Neuronal stem cell (in vitro differentiated cells): ENCODE measurements around the gene EPC2.

Source experiments
- DNase-seq: peaks from one replicate; pipeline ENCODE4 v3.0.0-alpha.2; 2013; ENCODE audit warnings: low spot score
- H2AFZ ChIP-seq: one replicate; pipeline ENCODE4 v1.6.1; 2013; ENCODE audit warnings: mild to moderate bottlenecking, low read length, inconsistent platforms
- H2AK5ac ChIP-seq: 2 replicates; pipeline ENCODE4 v1.6.1; 2013; ENCODE audit warnings: low read depth, mild to moderate bottlenecking, inconsistent platforms, low read length, moderate library complexity, mixed read lengths
- H2BK120ac ChIP-seq: 2 replicates; pipeline ENCODE4 v1.6.1; 2013; ENCODE audit warnings: low read depth, mild to moderate bottlenecking, inconsistent platforms, low read length, moderate library complexity, mixed read lengths
- H2BK12ac ChIP-seq: one replicate; pipeline ENCODE4 v1.6.1; 2013; ENCODE audit warnings: low read length, inconsistent platforms
- H2BK15ac ChIP-seq: 2 replicates; pipeline ENCODE4 v1.6.1; 2013; ENCODE audit warnings: mild to moderate bottlenecking, low read length, inconsistent platforms, mixed read lengths
- H2BK5ac ChIP-seq: one replicate; pipeline ENCODE4 v1.6.1; 2013; ENCODE audit warnings: inconsistent platforms, mild to moderate bottlenecking, low read length, moderate library complexity
- H3K14ac ChIP-seq: one replicate; pipeline ENCODE4 v1.6.1; 2013; ENCODE audit warnings: low read length, inconsistent platforms
- H3K18ac ChIP-seq: 2 replicates; pipeline ENCODE4 v1.6.1; 2013; ENCODE audit warnings: low read length, inconsistent platforms
- H3K23ac ChIP-seq: 2 replicates; pipeline ENCODE4 v1.6.1; 2013; ENCODE audit warnings: low read depth, mild to moderate bottlenecking, mixed read lengths, low read length, inconsistent platforms; ENCODE audit not compliant: poor library complexity
- H3K27ac ChIP-seq: replicated peaks from 3 replicates; pipeline ENCODE4 v1.5.1; 2013; ENCODE audit warnings: low read length, inconsistent platforms
- H3K27me3 ChIP-seq, 3 experiments: 2 replicates each; pipeline ENCODE4 v1.6.1; 2013; ENCODE audit warnings: low read length in 3 of 3, mild to moderate bottlenecking in 2 of 3, inconsistent platforms in 1 of 3, low read depth in 1 of 3, mixed read lengths in 1 of 3, moderate library complexity in 1 of 3; ENCODE audit not compliant: control insufficient read depth in 3 of 3, insufficient read depth in 3 of 3
- H3K36me3 ChIP-seq, 2 donors: replicated peaks in 1 of 2; 2 replicates each; pipeline ENCODE4 v1.6.1; 2013; ENCODE audit warnings: low read length in 2 of 2; ENCODE audit not compliant: control insufficient read depth in 2 of 2, insufficient read depth in 2 of 2
- H3K4ac ChIP-seq: 2 replicates; pipeline ENCODE4 v1.6.1; 2013; ENCODE audit warnings: inconsistent platforms, mild to moderate bottlenecking, low read length, moderate library complexity
- H3K4me1 ChIP-seq, 2 donors: 1 replicate in 1 of 2; 2 replicates in 1 of 2; pipeline ENCODE4 v1.6.1; 2013; ENCODE audit warnings: low read length in 2 of 2, low read depth in 1 of 2; ENCODE audit not compliant: control insufficient read depth in 2 of 2, insufficient read depth in 1 of 2
- H3K4me2 ChIP-seq: one replicate; pipeline ENCODE4 v1.6.1; 2013; ENCODE audit warnings: mild to moderate bottlenecking, low read length, inconsistent platforms; ENCODE audit not compliant: insufficient read depth, poor library complexity, severe bottlenecking
- H3K4me3 ChIP-seq, 2 donors: 2 replicates each; pipeline ENCODE4 v1.5.1; 2013; ENCODE audit warnings: low read length in 2 of 2, mild to moderate bottlenecking in 2 of 2, inconsistent platforms in 1 of 2, moderate library complexity in 1 of 2
- H3K79me1 ChIP-seq: one replicate; pipeline ENCODE4 v1.6.1; 2013; ENCODE audit warnings: low read depth, mild to moderate bottlenecking, inconsistent platforms, low read length, moderate library complexity
- H3K9ac ChIP-seq: one replicate; pipeline ENCODE4 v1.6.1; 2013; ENCODE audit warnings: mild to moderate bottlenecking, low read depth, low read length, inconsistent platforms; ENCODE audit not compliant: poor library complexity
- H3K9me3 ChIP-seq, 2 donors: replicated peaks in 1 of 2; 2 replicates each; pipeline versions ENCODE3 to v1.6.1; 2013; ENCODE audit warnings: low read length in 2 of 2, mild to moderate bottlenecking in 2 of 2, inconsistent platforms in 1 of 2, low read depth in 1 of 2, mixed read lengths in 1 of 2, moderate library complexity in 1 of 2; ENCODE audit not compliant: control insufficient read depth in 2 of 2, insufficient read depth in 1 of 2
- H4K8ac ChIP-seq: one replicate; pipeline ENCODE4 v1.6.1; 2013; ENCODE audit warnings: low read depth, mild to moderate bottlenecking, inconsistent platforms, low read length, moderate library complexity
- H4K91ac ChIP-seq: one replicate; pipeline ENCODE4 v1.6.1; 2013; ENCODE audit warnings: low read length, low read depth, mild to moderate bottlenecking, inconsistent platforms; ENCODE audit not compliant: poor library complexity
- WGBS, 2 donors: extraction: QIAGEN DNeasy Blood & Tissue Kit; methylation state at CpG; one replicate each; pipeline ENCODE4 v1.1.7; 2013; ENCODE audit warnings: missing lambda C conversion rate in 2 of 2, mixed read lengths in 1 of 2; ENCODE audit not compliant: insufficient read length in 2 of 2, insufficient replicate concordance in 1 of 2; ENCODE audit errors: extremely low coverage in 2 of 2; 5-methylcytosine and 5-hydroxymethylcytosine counted together

EPC2 gene

GRCh38 chr2:148816176-148816575 lies 171.6 kb downstream of the EPC2 start:
- Histone ChIP-seq H2BK120ac (no peak overlapping the region), H3K4me3 (no peak overlapping the region), H2BK15ac (no peak overlapping the region), H2BK5ac (no peak overlapping the region), H4K91ac (no peak overlapping the region), H3K36me3 (no peaks in the 10 kb centered on the region), H3K23ac (no peak overlapping the region), H3K9me3 (no peaks in the 10 kb centered on the region), H3K18ac (no peak overlapping the region), H3K9ac (no peak overlapping the region), H3K14ac (no peak overlapping the region), H3K79me1 (no peaks in the 10 kb centered on the region), H2BK12ac (no peak overlapping the region), H3K4ac (no peak overlapping the region), H3K27me3 (peaks cover 0 to 10% (median 0%) of the 10 kb centered on the region in 3 experiments), H2AFZ (no peak overlapping the region), H4K8ac (no peak overlapping the region), H3K4me2 (no peak overlapping the region), H2AK5ac (no peak overlapping the region), H3K27ac (no peak overlapping the region), H3K4me1 (peaks cover 0 to 3% of the 10 kb centered on the region in 2 donors)
- WGBS, 2 donors: no CpG with 5 or more reads among the region's 6 CpGs
- DNase-seq: no peak

GRCh38 chr2:148817210-148817708 lies 172.7 kb downstream of the EPC2 start:
- H3K9me3 ChIP-seq: no peaks in the 10 kb centered on the region
- H3K36me3 ChIP-seq: no peaks in the 10 kb centered on the region
- no peak overlapping the region for H3K23ac ChIP-seq
- H3K4me3 ChIP-seq: peak overlapping the region in 1 of 2 donors; percentile 43
- H2BK15ac ChIP-seq: no peak overlapping the region
- H3K27me3 ChIP-seq: peaks cover 0 to 10% (median 0%) of the 10 kb centered on the region in 3 experiments
- H2BK12ac ChIP-seq: no peak overlapping the region
- no peaks in the 10 kb centered on the region for H3K79me1 ChIP-seq
- H4K8ac ChIP-seq: no peak overlapping the region
- H3K18ac ChIP-seq: no peak overlapping the region
- no CpG with 5 or more reads among the region's 8 CpGs for whole genome bisulfite sequencing, 2 donors
- peak overlapping the region; percentile 83 for H2AFZ ChIP-seq
- H2AK5ac ChIP-seq: no peak overlapping the region
- H2BK5ac ChIP-seq: no peak overlapping the region
- no peak overlapping the region for H3K27ac ChIP-seq
- no peak overlapping the region for H4K91ac ChIP-seq
- no peak overlapping the region for H3K9ac ChIP-seq
- no peak overlapping the region for H2BK120ac ChIP-seq
- H3K4me1 ChIP-seq: peaks cover 0 to 3% of the 10 kb centered on the region in 2 donors
- no peak overlapping the region for H3K4ac ChIP-seq
- H3K14ac ChIP-seq: no peak overlapping the region
- no peak overlapping the region for H3K4me2 ChIP-seq
- no peak for DNase-seq

- Histone ChIP-seq H2BK5ac (no peak overlapping the region), H2BK15ac (no peak overlapping the region), H2BK120ac (no peak overlapping the region), H3K27ac (no peak overlapping the region), H3K9me3 (no peaks in the 10 kb centered on the region), H3K18ac (no peak overlapping the region), H2AK5ac (no peak overlapping the region), H4K8ac (no peak overlapping the region), H3K4me3 (no peak overlapping the region), H3K4me2 (no peak overlapping the region), H3K27me3 (peaks cover 0 to 10% (median 0%) of the 10 kb centered on the region in 3 experiments), H2AFZ (peak overlapping the region; percentile 12), H3K79me1 (no peaks in the 10 kb centered on the region), H3K36me3 (no peaks in the 10 kb centered on the region), H3K14ac (no peak overlapping the region), H3K23ac (no peak overlapping the region), H3K4ac (no peak overlapping the region), H3K4me1 (peaks cover 0 to 3% of the 10 kb centered on the region in 2 donors), H4K91ac (no peak overlapping the region), H3K9ac (no peak overlapping the region), H2BK12ac (no peak overlapping the region)
- no CpG with 5 or more reads among the region's 4 CpGs for WGBS, 2 donors
- no peak for DNase-seq
Observed at GRCh38 chr2:148819019-148819585, 174.6 kb downstream of the EPC2 start.

- peaks cover 0 to 3% of the 10 kb centered on the region in 2 donors for H3K9me3 ChIP-seq
- WGBS, 2 donors: no CpG with 5 or more reads among the region's 1 CpG
Observed at GRCh38 chr2:148824190-148824589, 179.6 kb downstream of the EPC2 start.

More at GRCh38 chr2:148824190-148824589, 179.6 kb downstream of the EPC2 start:
- no peak overlapping the region for H2AK5ac ChIP-seq
- peaks cover 0 to 8% (median 0%) of the 10 kb centered on the region in 3 experiments for H3K27me3 ChIP-seq
- H3K4me2 ChIP-seq: no peak overlapping the region
- no peak overlapping the region for H4K91ac ChIP-seq
- no peak overlapping the region for H3K18ac ChIP-seq
- H3K4ac ChIP-seq: no peak overlapping the region
- H3K23ac ChIP-seq: no peak overlapping the region
- H3K14ac ChIP-seq: no peak overlapping the region
- DNase-seq: no peak
- no peak overlapping the region for H2BK120ac ChIP-seq
- H2BK5ac ChIP-seq: no peak overlapping the region
- H2BK15ac ChIP-seq: no peak overlapping the region
- H3K79me1 ChIP-seq: no peaks in the 10 kb centered on the region
- no peaks in the 10 kb centered on the region for H3K4me1 ChIP-seq
- no peak overlapping the region for H3K9ac ChIP-seq
- no peak overlapping the region for H4K8ac ChIP-seq
- H2AFZ ChIP-seq: no peak overlapping the region
- no peaks in the 10 kb centered on the region for H3K36me3 ChIP-seq
- no peak overlapping the region for H3K27ac ChIP-seq
- no peak overlapping the region for H3K4me3 ChIP-seq
- H2BK12ac ChIP-seq: no peak overlapping the region
